ENCODE results near the gene TSACC. TPM values are rescaled to one million over a fixed set of nuclear protein-coding genes. Genes with fewer than 3 reads are reported as not detected.

TSACC gene
- not detected in 2 replicates for total RNA-seq

DNA sequence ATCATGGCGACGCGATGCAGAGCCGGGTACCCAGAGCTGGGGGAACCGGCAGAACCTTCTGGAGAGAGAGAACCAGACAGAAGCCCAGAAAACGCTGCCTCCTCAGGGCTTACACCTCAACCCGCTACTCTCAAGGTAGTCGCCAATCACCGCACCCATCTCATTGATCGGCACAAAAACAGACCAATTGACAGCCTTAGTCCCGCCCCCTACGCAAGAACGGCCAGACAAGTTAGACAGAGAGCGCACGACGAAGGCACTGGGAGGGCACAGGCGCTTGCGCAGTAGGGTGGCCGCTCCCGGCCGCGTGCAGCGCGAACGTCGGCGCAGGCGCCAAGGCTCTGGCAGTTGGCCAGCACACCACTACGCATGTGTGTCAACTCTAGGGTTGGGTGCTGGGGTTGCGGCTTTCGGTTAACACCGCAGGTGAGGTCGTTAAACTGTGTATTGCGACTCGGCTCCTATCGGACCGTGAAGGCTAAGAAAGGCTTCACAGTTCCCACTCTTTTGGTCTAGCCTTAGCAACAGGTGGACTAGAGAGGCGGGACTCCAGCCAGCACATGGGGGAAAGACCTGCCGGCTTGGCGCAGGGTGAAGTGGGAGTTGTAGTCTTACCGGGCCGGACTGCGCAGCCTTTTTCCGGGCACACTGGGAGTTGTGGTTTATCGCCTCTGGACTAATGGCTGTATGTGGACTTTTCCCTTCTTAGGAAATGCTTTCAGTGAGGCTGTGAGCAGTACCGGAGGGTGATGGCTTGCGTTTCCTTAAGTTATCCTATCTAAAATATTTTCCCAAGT is at the start of gene TSACC, which contains the start of gene CCT3:
Gene TSACC, plus strand, starts transcription at position 347 of the 797 bp plus-strand sequence. CDS start 1,232 bp downstream, outside the sequence.
Gene CCT3, minus strand, starts transcription at position 113 of the 797 bp plus-strand sequence. Its CDS starts 108 bp downstream, at position 5.

DNA sequence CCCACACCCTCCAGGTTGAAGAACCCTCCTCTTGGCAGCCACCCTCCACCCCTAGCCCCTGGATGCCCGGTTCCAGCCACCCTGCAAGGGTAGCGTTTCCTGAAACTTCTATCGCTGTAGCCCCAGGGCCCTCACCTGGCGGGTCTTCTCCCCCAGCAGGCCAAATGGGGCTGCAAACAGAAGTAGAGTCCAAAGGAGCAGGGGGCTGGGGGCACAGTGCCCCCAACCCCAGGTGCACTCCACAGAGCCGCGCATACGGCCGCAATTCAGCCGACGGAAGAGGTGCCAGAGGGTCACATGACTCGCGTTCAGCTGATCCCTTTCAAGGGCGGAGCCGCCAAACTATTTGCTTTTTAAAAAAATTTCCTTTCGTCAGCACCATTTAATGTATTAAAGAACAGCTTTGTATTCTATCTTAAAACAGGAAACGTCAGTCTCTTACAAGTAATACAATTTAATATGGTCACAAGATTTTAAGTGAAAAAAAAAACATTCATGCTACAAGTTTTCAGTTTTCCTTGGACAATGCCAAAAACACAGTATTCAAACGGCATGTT is 42.9 kb upstream of the TSACC start, which contains the start of gene GLMP:
Gene GLMP, minus strand, starts transcription at position 289 of the 557 bp plus-strand sequence. Its CDS starts 34 bp downstream, at position 255.

DNA sequence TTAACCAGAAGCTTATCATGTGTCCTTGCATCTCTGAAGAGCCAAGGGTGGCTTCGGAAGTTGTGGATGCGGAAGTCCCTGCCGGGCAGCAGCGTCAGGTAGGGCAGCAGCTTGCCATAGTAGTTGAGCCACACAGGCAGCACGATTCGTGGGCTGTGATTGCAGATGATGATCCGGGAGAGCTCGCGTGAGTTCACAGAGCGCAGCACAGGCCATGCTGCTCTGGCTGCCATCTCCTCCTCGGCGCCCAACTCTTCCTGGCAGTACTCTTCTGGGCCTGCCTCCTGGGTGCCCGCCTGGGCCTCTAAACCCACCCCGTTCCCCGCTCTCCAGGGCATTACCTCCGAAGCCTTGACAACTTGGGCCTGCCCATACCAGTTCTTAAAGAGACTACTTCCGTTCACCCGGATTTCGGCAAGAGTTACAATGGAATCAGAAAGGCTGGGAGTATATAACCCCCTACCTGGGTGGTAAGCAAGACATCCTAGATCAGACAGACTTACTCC is 39.4 kb upstream of the TSACC start, which contains the start of gene VHLL:
Gene VHLL, minus strand, starts transcription at position 456 of the 506 bp plus-strand sequence. Its CDS starts 118 bp downstream, at position 338.

DNA sequence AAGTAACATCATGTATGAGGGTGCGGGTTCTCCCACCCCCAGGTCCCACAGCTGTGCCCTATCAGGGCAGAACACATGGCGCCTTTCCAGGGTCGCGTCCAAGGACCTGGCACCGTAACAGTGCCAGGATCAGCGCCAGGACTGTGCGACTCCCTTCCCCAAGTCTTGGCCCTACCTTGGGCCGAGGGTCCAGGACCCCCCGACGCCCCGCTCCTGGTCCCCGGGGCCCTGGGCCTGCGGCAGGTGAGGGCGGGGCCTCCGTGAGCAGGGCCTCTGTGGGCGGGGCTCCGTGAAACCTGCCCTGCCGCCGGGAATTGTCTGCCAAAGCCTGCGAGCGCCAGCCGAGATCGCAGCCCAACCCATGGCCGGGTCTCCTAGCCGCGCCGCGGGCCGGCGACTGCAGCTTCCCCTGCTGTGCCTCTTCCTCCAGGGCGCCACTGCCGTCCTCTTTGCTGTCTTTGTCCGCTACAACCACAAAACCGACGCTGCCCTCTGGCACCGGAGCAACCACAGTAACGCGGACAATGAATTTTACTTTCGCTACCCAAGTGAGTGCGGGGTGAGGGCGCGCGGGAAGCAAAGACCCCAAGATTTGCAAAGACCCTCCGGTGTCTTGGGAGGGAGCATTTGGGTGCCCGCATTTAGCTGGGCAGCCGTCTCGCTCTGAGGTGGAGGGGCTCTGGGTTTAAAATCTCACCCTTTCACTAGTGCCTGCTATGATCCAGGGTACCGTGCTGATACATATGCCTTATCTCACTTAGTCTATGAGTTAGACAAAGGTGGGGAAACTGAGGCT is 30.8 kb downstream of the TSACC start, which contains the start of gene RHBG:
Gene RHBG, plus strand, starts transcription at position 323 of the 796 bp plus-strand sequence. Its CDS starts 39 bp downstream, at position 362.

Other genes starting within 250 kb of the TSACC start
- gene LMNA, start 223.8 kb upstream of the TSACC start, total RNA-seq, result 865 and 1,009 TPM in 2 replicates
- 0.57 and 0.83 TPM in 2 replicates for gene SEMA4A, start 184.9 kb upstream of the TSACC start, total RNA-seq
- 5.5 and 7.2 TPM in 2 replicates for gene SLC25A44, start 144.4 kb upstream of the TSACC start, total RNA-seq
- gene PMF1, start 125.5 kb upstream of the TSACC start, total RNA-seq, result 17.2 and 21.9 TPM in 2 replicates
- 0.09 and 0.14 TPM in 2 replicates for gene BGLAP, start 96.3 kb upstream of the TSACC start, total RNA-seq
- gene PAQR6, start 90.5 kb upstream of the TSACC start, total RNA-seq, result 0.14 and 0.28 TPM in 2 replicates
- gene SMG5, start 55.7 kb upstream of the TSACC start, total RNA-seq, result 29.2 and 34.9 TPM in 2 replicates
- 1.3 and 2.2 TPM in 2 replicates for gene TMEM79, start 54.2 kb upstream of the TSACC start, total RNA-seq
- gene GLMP, start 42.8 kb upstream of the TSACC start, total RNA-seq, result 72.1 and 81.4 TPM in 2 replicates
- 0.28 TPM in 1 of 2 replicates, not detected in the other for gene VHLL, start 39.2 kb upstream of the TSACC start, total RNA-seq
- 323 and 340 TPM in 2 replicates for gene CCT3, start 234 bp upstream of the TSACC start, total RNA-seq
- not detected in 2 replicates for gene RHBG, start 30.7 kb downstream of the TSACC start, total RNA-seq
- 4.2 and 4.3 TPM in 2 replicates for gene MEF2D, start 162.2 kb downstream of the TSACC start, total RNA-seq
- 2.3 and 2.5 TPM in 2 replicates for gene IQGAP3, start 234.0 kb downstream of the TSACC start, total RNA-seq
- gene TTC24, start 241.2 kb downstream of the TSACC start, total RNA-seq, result not detected in 2 replicates

All from smooth muscle cell of bladder (primary cell).